GM12873 (cell line): ENCODE measurements around the gene C2orf78.
"Not testable (repeated sequence)": the region's sequence is repeated elsewhere in the genome, so short reads cannot be mapped to it uniquely, and the experiment has no call there.

Experiments
- TF ChIP-seq, protein P1 (sequence below): IDR thresholded peaks from 2 replicates; pipeline ENCODE4 v1.5.1; 2012; ENCODE audit warnings: low read depth, mild to moderate bottlenecking, moderate library complexity, low read length, control low read depth; ENCODE audit not compliant: insufficient read depth; ENCODE audit errors: missing control alignments

The C2orf78 gene, protein sequence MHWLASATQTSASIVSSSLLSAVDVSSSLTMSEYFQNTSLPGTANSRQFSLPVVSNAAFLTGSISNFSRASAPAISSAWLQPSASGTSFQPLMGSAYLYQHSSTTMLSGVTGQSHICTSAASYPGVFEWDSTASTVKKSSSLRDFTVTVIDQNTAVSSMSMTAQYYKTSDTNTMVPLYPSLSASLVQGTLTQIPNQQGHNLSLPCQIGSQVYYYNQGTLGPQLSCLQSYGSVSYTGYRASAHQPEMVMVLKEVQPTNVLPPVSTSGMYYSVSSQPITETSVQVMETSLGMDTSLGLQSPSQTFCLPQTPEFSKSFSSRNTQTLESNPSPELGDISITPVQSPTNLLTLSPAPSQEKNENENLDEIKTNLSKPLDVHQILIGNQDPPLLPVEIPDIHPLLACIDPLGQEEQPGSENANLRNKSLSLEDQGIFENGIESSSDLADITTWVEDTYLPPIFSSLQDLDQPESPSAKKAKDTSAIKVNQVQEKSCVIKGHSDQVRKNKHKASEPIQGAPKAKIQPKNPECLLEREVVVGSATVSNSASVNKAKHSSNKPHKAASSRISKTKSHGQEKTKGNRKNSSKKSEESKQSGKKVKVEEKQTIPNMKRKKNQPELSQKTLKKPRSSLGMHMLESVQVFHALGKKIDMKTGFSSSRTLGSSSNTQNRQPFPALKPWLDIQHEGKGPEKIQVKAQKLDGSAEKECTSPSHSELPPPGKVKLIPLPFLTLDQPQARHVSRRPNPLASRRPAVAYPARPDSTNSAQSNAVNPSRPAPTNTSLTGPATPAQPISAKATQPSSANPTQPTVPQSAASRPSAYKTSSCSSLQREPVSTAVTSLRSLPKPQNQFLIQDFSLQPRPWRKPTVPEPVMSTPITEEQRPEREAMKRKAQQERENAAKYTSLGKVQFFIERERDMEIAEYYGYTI

DNA sequence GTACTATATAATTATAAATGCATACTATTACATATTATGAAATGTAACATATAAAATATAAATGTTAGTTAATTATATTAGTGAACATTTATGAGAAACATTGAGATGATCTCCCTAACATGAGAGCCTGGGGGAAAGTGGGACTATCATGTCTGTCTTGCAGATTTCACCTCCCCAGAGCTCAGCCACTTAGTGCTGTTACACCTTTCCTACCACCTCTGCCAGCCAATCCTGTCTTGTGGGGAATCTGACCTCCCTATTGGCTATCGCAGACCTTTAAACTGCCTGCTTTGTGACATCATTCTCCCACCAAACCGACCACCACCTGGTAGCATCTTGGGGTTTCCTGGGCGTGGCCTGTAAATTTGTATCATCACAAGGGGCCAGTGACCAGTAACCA, at the start of gene C2orf78:
Gene C2orf78, plus strand, starts transcription at position 301 of the 400 bp plus-strand sequence. CDS start 127 bp downstream, outside the sequence.
- TF ChIP-seq, protein P1, sequence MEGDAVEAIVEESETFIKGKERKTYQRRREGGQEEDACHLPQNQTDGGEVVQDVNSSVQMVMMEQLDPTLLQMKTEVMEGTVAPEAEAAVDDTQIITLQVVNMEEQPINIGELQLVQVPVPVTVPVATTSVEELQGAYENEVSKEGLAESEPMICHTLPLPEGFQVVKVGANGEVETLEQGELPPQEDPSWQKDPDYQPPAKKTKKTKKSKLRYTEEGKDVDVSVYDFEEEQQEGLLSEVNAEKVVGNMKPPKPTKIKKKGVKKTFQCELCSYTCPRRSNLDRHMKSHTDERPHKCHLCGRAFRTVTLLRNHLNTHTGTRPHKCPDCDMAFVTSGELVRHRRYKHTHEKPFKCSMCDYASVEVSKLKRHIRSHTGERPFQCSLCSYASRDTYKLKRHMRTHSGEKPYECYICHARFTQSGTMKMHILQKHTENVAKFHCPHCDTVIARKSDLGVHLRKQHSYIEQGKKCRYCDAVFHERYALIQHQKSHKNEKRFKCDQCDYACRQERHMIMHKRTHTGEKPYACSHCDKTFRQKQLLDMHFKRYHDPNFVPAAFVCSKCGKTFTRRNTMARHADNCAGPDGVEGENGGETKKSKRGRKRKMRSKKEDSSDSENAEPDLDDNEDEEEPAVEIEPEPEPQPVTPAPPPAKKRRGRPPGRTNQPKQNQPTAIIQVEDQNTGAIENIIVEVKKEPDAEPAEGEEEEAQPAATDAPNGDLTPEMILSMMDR = not testable (repeated sequence)

DNA sequence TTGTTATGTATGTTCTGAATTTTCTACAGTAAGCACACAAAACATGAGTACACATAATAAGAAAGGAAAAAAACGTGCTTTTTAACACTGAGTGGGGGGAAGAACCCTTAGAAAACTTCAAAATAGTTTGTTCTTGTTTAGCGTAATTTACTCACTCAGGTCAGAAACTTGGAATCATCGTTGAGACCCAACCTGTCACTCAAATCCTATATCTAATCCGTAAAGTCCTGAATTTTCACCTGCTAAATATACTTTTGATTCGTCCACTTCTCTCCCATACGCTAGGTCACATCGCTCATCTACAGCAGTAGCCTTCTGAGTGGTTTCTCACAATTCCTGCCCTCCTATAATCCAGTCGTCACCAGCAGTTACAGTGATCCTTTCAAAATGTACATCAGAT, 47.6 kb upstream of the C2orf78 start:
- TF ChIP-seq, protein P1 = no peak

DNA sequence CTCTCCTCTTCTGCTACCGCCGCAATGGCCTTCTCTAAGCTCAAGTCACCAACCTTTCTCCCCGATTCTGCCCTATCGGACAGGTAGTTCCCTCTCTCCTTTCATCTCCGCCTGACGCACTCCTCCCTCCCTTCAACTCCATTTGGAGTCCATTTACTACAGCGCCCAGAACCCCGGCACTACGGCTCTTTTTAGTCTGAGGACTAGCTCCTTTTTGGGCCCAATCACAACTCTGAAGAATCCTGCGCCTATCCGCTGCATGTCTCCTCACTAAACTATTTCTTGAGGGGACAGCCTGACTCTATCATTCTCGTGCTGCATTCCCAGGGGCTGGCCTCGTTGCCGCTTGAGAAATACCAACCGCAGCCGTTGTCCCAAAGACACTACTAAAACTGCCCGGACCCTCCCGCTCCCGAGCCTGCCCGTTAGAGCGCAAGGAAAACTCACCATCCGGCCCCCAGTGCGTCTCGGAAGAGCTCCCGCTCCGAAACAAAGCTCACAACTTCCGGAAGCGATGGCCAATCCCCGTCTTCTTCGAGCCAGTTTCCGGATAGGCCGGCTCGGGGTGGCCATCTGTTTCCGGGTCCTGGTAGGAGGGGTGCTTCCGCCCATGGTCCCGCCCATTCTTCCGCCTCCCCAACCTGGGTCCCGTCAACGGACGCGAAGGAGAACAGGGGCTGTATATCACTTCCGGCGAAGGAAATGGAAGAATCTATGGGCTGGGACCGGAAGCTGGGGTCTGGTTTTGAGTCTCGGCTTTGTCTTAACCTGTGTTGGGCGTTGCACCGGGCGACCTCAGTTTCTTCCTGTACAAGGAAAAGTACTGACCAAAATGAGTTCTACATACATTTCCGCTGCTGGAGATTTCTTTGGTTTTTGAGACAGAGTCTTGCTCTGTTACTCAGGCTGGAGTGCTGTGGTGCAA, 46.9 kb upstream of the C2orf78 start, which contains the start of gene TPRKB:
Gene TPRKB, minus strand, starts transcription at position 491 of the 925 bp plus-strand sequence. CDS start 2,776 bp downstream, outside the sequence.
- TF ChIP-seq, protein P1 = no peak

DNA sequence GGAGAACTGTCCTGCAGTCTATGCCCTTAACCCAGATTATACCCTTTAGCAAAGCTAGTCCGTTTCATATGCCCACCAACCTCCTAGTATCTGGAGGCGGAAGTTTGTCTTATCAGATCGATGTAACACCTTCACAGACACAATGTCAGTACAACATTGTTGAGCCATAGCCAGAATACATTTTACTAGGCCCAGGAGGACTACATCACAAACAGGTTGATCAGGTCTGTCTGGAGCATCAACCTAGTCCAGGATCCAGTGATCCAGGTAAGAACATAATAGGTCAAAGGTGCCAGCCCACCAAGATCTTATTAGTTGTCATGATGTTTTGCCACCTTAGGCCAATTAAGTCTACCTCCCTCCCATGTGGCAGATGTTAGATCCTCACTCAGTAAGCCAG, 44.9 kb upstream of the C2orf78 start:
- TF ChIP-seq, protein P1 = no peak

DNA sequence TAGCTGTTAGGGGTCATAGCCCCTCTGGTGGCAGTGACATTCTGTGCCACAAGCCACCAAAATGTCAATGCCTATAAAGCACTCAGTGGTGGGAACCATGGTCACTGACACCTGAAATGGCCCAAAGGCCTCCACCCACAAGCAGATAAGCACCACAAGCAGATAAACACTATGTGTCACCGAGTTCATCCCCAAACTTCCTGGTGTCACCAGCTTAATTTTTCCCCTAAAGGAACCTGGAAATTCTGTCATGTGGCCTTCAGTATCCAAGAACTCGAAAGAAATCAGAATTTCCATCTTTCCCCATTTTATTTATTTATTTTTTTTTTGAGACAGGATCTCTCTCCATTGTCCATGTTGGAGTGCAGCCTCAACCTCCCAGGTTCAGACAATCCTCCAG, 43.2 kb upstream of the C2orf78 start:
- TF ChIP-seq, protein P1 = no peak

DNA sequence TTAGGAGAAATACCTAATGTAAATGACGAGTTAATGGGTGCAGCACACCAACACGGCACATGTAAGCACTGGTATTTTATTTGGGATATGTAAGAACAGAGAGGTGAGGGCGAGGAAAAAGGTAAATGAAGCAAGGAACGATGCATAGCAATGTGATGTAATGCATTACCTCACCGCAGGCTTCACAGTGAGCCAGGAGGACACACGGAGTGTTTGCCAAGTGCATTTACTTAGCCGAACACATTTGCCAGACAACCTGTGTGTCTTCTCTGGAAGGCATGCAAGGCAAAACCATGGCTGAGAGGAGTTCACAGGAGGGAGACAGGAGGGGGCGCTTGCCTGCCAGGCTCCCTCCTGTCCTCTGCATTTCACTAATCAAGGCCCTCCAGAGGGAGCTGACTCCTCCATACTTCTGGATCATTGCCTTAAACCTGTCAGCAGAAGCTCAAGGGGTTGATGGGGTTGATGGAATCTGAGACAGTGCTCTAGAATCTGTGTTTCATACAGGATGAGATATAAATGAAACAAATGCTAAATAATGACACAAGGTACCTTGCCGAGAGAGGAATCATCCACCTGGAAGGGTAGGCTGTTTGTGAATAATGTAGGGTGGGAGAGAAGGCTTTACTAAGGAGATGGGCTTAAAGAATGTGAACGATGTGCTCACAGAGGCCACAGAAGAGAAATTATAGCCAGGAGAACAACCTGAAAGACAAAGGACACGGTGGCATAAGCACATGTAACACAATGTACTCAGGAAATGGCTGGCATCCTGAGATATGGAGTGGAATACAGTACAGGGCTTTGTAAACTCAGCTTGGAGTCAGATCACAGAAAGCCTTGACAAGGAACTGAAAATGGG, 37.7 kb upstream of the C2orf78 start:
- TF ChIP-seq, protein P1 = no peak
